ENCODE results near the gene INAFM2.

Gene INAFM2
- 7.6 to 78.3 (median 51.3) reads per million in 17 experiments for total RNA-seq

- peak; percentile 95 to 97 (median 96) for DNase-seq
Measured at GRCh38 chr15:40323239-40323952, at the start of gene INAFM2. INAFM2 (plus strand) TSS chr15:40323692; CDS start chr15:40324056, 364 bp downstream.

DNA sequence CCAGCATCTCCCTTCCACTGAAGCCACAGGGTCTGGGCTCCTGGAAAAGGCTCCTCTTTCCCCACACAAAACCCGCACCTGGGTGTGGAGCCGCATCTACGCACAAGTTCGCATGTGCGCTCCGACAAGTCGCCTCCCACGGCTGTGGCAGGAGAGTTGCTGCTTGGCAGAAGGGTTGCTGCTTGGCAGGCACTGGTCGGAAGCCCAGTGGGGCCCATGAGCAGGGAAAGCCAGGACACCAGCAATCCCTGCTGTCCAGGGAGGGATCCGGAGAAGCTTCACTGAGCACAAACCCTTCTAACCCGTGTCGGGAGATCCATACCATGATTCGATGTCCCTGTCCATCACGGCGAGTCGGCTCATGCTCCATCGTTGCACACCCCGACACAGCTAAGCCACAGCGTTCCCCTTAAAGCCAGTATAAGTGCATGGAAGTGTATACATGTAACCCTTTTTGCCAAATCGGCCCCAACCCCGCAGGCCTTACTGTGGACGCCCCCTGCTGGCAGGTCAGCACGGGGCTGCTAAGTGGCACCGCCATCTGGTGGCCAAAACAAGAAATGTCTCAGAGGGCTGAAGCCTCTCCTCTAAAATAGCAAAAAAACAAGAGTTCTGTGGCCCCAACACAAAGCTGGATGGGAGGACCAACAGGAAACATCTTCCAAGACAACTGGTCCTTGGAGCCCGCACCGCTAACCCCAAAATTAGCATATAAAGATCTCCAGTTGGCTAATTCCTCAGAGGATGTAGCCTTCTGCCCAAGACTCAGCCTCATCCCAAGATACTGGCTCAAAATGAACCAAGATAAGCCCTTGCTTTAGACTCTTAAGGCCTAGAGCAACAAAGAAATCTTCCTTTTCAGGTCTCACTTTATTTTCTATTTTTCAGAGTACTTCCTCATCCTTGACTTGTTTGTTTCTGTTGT lies 48.9 kb upstream of the INAFM2 start:
- peak; percentile 89 to 95 (median 94) for DNase-seq

DNA sequence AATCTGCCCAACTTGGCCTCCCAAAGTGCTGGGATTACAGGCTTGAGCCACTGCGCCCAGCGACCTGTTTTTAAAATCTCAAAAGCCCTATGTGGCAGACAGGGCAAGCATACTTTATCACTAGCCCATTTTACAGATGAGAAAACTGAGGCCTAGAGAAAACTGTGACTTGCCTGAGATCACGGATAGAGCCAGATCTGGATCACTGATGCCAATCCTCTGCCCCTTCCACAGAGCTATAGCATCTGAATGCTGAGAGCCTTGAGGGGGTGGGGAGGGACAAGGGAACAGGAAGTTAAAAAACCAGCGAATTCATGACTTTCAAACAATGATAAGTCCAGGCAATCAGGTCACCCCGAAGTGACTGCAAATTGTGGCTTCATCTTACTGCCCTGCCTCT lies 48.0 kb upstream of the INAFM2 start:
- peak; percentile 24 to 56 (median 42) for DNase-seq

DNA sequence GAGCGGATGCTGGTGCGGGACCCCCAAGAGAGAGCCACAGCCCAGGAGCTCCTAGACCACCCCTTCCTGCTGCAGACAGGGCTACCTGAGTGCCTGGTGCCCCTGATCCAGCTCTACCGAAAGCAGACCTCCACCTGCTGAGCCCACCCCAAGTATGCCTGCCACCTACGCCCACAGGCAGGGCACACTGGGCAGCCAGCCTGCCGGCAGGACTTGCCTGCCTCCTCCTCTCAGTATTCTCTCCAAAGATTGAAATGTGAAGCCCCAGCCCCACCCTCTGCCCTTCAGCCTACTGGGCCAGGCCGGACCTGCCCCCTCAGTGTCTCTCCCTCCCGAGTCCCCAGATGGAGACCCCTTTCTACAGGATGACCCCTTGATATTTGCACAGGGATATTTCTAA lies 47.5 kb upstream of the INAFM2 start:
- no peak for DNase-seq

DNA sequence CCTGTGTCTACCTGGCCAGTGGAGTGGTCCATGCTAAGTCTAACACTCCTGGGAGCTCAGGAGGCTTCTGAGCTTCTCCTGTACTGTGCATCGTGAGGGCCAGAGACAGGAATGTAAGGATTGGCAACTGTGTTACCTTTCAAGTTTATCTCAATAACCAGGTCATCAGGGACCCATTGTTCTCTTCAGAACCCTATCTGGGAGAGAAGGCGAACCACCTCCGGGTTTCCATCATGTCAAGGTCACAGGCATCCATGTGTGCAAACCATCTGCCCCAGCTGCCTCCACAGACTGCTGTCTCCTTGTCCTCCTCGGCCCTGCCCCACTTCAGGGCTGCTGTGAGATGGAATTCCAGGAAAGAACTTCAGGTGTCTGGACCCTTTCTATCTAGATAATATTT lies 46.6 kb upstream of the INAFM2 start:
- no peak for DNase-seq

DNA sequence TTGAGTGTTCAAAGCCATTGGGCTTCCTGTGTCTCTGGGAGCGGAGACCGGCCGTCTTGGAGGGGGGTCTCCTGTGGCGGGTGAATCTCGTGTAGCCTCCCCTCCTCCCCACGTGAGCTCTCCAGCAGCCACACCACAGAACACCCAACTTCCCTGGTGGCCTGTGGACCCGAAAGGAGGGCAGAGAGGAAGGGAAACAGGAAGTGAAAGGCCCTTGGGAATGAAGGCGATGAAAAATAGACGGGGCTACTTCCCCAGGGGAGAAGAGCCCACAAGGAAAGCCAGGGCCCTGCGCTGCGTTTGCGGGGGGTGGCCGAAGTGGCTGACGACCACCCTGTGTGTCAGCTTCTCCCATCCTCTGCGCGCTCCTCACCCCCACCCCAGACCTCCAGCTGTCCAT lies 46.0 kb upstream of the INAFM2 start:
- peak; percentile 56 to 82 (median 77) for DNase-seq

DNA sequence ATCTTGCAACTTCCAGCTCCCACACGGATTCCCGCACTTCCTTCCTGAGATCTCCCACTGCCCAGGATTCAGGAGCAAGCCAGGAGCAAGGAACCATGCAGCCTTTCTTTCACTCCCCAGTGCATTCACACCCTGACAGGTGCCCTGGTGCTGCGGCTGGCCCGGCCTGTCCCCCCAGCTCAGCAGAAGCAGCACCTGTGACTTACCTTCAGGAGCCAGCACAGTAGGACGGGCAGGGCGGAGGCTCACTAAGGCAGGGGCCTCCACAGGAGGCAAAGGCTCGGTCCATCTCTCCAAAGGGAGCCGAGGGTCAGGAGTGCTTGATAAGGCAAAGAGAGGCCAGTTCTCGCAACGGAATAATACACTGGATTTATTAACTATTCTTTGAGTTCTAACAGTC lies 45.5 kb upstream of the INAFM2 start:
- DNase-seq: no peak

- peak; percentile 66 to 89 (median 82) for DNase-seq
Measured at GRCh38 chr15:40279437-40280141, 43.9 kb upstream of the INAFM2 start.

GRCh38 chr15:40280260-40281056 lies 43.0 kb upstream of the INAFM2 start:
- no peak for DNase-seq

GRCh38 chr15:40281057-40281800 lies 42.3 kb upstream of the INAFM2 start:
- no peak for DNase-seq

- DNase-seq: no peak
Measured at GRCh38 chr15:40281801-40282146, 41.7 kb upstream of the INAFM2 start.

- peak; percentile 46 to 82 (median 67) for DNase-seq
Measured at GRCh38 chr15:40282147-40282868, 41.2 kb upstream of the INAFM2 start.

DNA sequence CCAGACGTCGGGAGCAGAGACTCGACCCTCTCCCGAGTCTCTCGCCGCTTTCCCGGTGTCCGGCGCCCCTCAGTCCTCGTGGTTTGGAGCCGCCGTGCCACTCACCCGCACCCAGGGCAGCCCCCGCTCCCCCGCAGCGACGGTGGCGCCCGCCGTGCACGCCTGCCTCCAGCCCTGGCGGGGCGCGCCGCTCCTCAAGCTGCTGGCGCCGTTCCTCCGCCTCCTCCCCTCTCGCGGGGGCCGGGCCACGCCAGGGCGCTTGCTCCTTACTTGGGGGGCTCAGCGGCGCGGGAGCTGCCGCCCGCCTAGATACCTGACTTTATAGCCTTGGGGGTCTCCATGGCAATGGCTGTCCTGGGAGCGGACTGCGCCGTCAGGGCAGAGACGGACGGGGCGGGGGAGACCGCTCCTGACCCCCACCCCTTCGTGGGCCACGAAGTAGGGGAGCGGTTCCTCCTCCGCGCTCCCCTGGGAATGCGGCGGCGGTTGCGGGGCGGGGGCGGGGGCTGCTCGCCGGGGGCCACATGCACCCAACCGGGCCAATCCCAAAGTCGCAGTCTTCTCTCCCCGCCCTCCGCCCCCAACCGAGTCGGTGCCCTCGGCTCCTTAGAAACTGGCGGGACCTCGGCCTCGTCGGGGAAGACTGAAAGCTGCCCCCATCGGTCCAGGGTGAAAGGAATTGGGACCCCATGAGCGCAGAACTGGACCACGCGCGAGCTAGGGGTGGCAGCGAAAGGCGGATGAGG lies 40.5 kb upstream of the INAFM2 start, which contains the start of gene ANKRD63:
ANKRD63 (minus strand) TSS at position 196 of the 746 bp plus-strand sequence. CDS start 478 bp downstream, outside the sequence.
- peak; percentile 28 to 76 (median 56) for DNase-seq

- no peak for DNase-seq
Measured at GRCh38 chr15:40283615-40284300, 39.7 kb upstream of the INAFM2 start.

GRCh38 chr15:40285151-40285550 lies 38.3 kb upstream of the INAFM2 start:
- no peak for DNase-seq

- DNase-seq: peak; percentile 39 to 62 (median 56)
Measured at GRCh38 chr15:40285554-40286011, 37.9 kb upstream of the INAFM2 start.

DNA sequence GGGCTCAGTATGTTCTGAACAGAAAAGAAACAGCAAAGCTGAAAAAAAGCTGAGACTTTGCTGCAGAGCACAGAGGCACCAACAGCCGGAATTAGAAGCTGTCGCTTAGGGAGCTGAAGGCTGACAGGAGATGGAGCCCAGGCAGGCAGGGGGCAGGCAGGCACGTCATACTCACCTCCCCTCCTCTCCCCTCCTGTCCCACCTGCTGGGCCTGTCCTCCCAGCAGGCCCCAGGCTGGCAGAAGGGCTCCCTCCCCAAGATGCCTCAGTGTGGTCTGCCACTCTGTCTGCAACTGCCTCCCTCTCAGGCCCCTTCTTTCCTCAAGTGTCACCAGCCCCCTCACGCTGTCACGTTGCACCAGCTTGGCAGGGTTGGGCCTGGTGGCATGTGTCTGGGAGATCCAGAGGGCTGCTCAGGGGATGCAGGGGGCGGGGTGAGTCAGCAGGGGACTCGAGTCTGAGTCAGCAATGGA lies 37.4 kb upstream of the INAFM2 start:
- peak; percentile 69 to 87 (median 84) for DNase-seq

GRCh38 chr15:40286794-40287193 lies 36.7 kb upstream of the INAFM2 start:
- peak in 2 of 4 experiments; percentile 39 to 52 for DNase-seq

DNA sequence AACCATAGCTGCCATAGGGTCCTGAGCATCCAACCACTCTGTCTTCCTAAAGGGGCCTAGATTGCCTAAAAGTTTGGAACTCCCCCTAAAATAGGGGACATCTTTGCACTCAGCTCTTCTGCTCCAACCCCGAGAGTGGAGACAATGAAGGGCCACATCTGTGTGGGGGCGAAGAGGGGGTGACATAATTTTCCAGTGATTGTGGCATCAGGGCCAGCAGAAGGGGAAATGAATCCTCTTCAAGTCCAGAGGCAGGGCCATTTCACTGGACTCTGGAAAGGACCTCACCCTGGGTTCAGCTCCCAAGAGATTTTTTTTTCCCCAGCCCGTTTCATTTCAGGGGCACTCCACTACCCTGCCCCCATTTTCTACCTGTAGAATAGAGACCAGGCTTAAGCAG lies 36.0 kb upstream of the INAFM2 start:
- DNase-seq: peak; percentile 54 to 77 (median 74)

Measured in suppressor macrophage (primary cell).